D721Med (cell line): Measurements from ENCODE around the gene MYO16.

Experiments used
- DNase-seq: peaks from one replicate; pipeline ENCODE4 v3.0.0; 2011; ENCODE audit warnings: low spot score; ENCODE audit not compliant: insufficient read length
- FAIRE-seq: peaks from 2 replicates; lab custom pipeline; 2011; peaks lifted over from hg19 to GRCh38; lab: Jason Lieb, UNC
- CTCF ChIP-seq: IDR thresholded peaks from 2 replicates; pipeline ENCODE4 v1.5.1; 2012; ENCODE audit warnings: mild to moderate bottlenecking, control low read depth; ENCODE audit not compliant: insufficient read depth; ENCODE audit errors: missing control alignments

Gene MYO16

GRCh38 chr13:108629988-108630387 lies 577 bp downstream of the MYO16 start:
- DNase-seq: no peak
- TF ChIP-seq CTCF: no peak
- no peak for FAIRE-seq

- TF ChIP-seq CTCF: no peak
- DNase-seq: no peak
- FAIRE-seq: no peak
Measured at GRCh38 chr13:108632649-108633167, 3.3 kb downstream of the MYO16 start.

GRCh38 chr13:108638901-108639300 lies 9.5 kb downstream of the MYO16 start:
- FAIRE-seq: no peak
- TF ChIP-seq CTCF: no peak
- no peak for DNase-seq

- DNase-seq (no peak), FAIRE-seq (no peak)
- no peak for TF ChIP-seq CTCF
Measured at GRCh38 chr13:108643646-108644353, 14.4 kb downstream of the MYO16 start.

GRCh38 chr13:108645376-108645775 lies 16.0 kb downstream of the MYO16 start:
- FAIRE-seq (no peak), DNase-seq (no peak)
- TF ChIP-seq CTCF: no peak

GRCh38 chr13:108650271-108650670 lies 20.9 kb downstream of the MYO16 start:
- no peak for FAIRE-seq
- DNase-seq: no peak

More at GRCh38 chr13:108650271-108650670, 20.9 kb downstream of the MYO16 start:
- no peak for TF ChIP-seq CTCF
